Measurements from ENCODE around the gene GJA3. TPM values are rescaled to one million over a fixed set of nuclear protein-coding genes. Genes with fewer than 3 reads are reported as not detected.
A peak's percentile ranks its signal among the peaks of the same experiment; 100 is the strongest.

GJA3 gene
- total and polyA plus RNA-seq, 4 donors: 0.02 to 0.31 (median 0.03) TPM; not detected in 1

- H3K4me3 ChIP-seq: no peak overlapping the region
- no peak overlapping the region for H3K27ac ChIP-seq (ENCODE audit: low read depth in 1 of 2, low read length in 1 of 2)
- DNase-seq (no peak), ATAC-seq (ENCODE audit: insufficient read depth, low FRiP score) (no peak)
- WGBS, 2 donors: 70 to 73% methylated on average over 18 of the region's 18 CpGs
- no peaks in the 10 kb centered on the region for H3K36me3 ChIP-seq (ENCODE audit: control insufficient read depth in 4 of 4, insufficient read depth in 4 of 4, low read length in 4 of 4)
- no peak overlapping the region for H3K9ac ChIP-seq (ENCODE audit: insufficient read depth in 1 of 2, low read length in 2 of 2)
- H3K9me3 ChIP-seq (ENCODE audit: control insufficient read depth in 4 of 4, insufficient read depth in 3 of 4, low read length in 3 of 4): no peaks in the 10 kb centered on the region
- peaks cover 0 to 14% (median 9%) of the 10 kb centered on the region in 5 donors for H3K4me1 ChIP-seq (ENCODE audit: control insufficient read depth in 5 of 5, insufficient read depth in 5 of 5, low read length in 5 of 5)
- TF ChIP-seq CTCF (IDR thresholded peaks at IDR 0.05; ENCODE audit: control extremely low read depth, extremely low read depth): no peak
- peaks cover 0 to 23% (median 18%) of the 10 kb centered on the region in 3 donors for H3K27me3 ChIP-seq (ENCODE audit: control insufficient read depth in 3 of 3, insufficient read depth in 3 of 3, low read length in 2 of 3)
Observed at GRCh38 chr13:20129076-20129475, 31.8 kb downstream of the GJA3 start.

- Histone ChIP-seq H3K36me3 (ENCODE audit: control insufficient read depth in 4 of 4, insufficient read depth in 4 of 4, low read length in 4 of 4) (no peaks in the 10 kb centered on the region), H3K9me3 (ENCODE audit: control insufficient read depth in 4 of 4, insufficient read depth in 3 of 4, low read length in 3 of 4) (no peaks in the 10 kb centered on the region), H3K4me1 (ENCODE audit: control insufficient read depth in 5 of 5, insufficient read depth in 5 of 5, low read length in 5 of 5) (peaks cover 0 to 14% (median 9%) of the 10 kb centered on the region in 5 donors), H3K9ac (ENCODE audit: insufficient read depth in 1 of 2, low read length in 2 of 2) (peak overlapping the region in 1 of 2 donors; percentile 25), H3K4me3 (peak overlapping the region; percentile 51), H3K27ac (ENCODE audit: low read depth in 1 of 2, low read length in 1 of 2) (peak overlapping the region; percentile 83 to 91), H3K27me3 (ENCODE audit: control insufficient read depth in 3 of 3, insufficient read depth in 3 of 3, low read length in 2 of 3) (peaks cover 0 to 23% (median 18%) of the 10 kb centered on the region in 3 donors)
- TF ChIP-seq CTCF (IDR thresholded peaks at IDR 0.05; ENCODE audit: control extremely low read depth, extremely low read depth): no peak
- ATAC-seq (ENCODE audit: insufficient read depth, low FRiP score) (peak; percentile 55), DNase-seq (no peak)
- 1 to 3% methylated on average over 28 of the region's 28 CpGs for WGBS, 2 donors
Observed at GRCh38 chr13:20128459-20128931, 32.4 kb downstream of the GJA3 start.

- WGBS, 2 donors: 1% methylated on average over 59 to 82 of the region's 82 CpGs
- Histone ChIP-seq H3K27me3 (ENCODE audit: control insufficient read depth in 3 of 3, insufficient read depth in 3 of 3, low read length in 2 of 3) (peaks cover 0 to 23% (median 18%) of the 10 kb centered on the region in 3 donors), H3K27ac (ENCODE audit: low read depth in 1 of 2, low read length in 1 of 2) (peak overlapping the region; percentile 83 to 91), H3K4me3 (peak overlapping the region; percentile 51), H3K9ac (ENCODE audit: insufficient read depth in 1 of 2, low read length in 2 of 2) (peak overlapping the region; percentile 39 to 49), H3K36me3 (ENCODE audit: control insufficient read depth in 4 of 4, insufficient read depth in 4 of 4, low read length in 4 of 4) (no peaks in the 10 kb centered on the region), H3K4me1 (ENCODE audit: control insufficient read depth in 5 of 5, insufficient read depth in 5 of 5, low read length in 5 of 5) (peaks cover 0 to 14% (median 9%) of the 10 kb centered on the region in 5 donors), H3K9me3 (ENCODE audit: control insufficient read depth in 4 of 4, insufficient read depth in 3 of 4, low read length in 3 of 4) (no peaks in the 10 kb centered on the region)
- peak; percentile 72 to 77 (median 74) for DNase-seq
- peak; percentile 89 for ATAC-seq (ENCODE audit: insufficient read depth, low FRiP score)
- TF ChIP-seq CTCF (IDR thresholded peaks at IDR 0.05; ENCODE audit: control extremely low read depth, extremely low read depth): no peak
Observed at GRCh38 chr13:20127562-20128458, 33.0 kb downstream of the GJA3 start.
